Thyroid gland (tissue), 4 donors: ENCODE data around the gene MYO18A. TPM values are rescaled to one million over a fixed set of nuclear protein-coding genes. Genes with fewer than 3 reads are reported as not detected.

Experiments used
- DNase-seq, 2 donors: peaks; one replicate each; pipeline ENCODE4 v3.0.0-alpha.2; 2019
- H3K27ac ChIP-seq, 3 donors: fragments of 200-600 bp; sonication (generic); 1 replicate in 2 of 3; 2 replicates in 1 of 3; pipeline ENCODE4 v1.5.1; 2016 to 2019; ENCODE audit warnings: mild to moderate bottlenecking in 1 of 3, moderate library complexity in 1 of 3
- H3K27me3 ChIP-seq: fragments of 200-600 bp; sonication (generic); one replicate; pipeline ENCODE4 v1.5.1; 2019
- H3K36me3 ChIP-seq, 2 donors: fragments of 200-600 bp; sonication (generic); one replicate each; pipeline ENCODE4 v1.5.1; 2016 to 2019
- H3K4me1 ChIP-seq, 2 donors: fragments of 200-600 bp; sonication (generic); one replicate each; pipeline ENCODE4 v1.5.1; 2017 to 2019
- H3K4me3 ChIP-seq, 3 donors: fragments of 200-600 bp; sonication (generic); replicated peaks in 1 of 3; 1 replicate in 2 of 3; 2 replicates in 1 of 3; pipeline ENCODE4 v1.5.1; 2016; ENCODE audit warnings: mild to moderate bottlenecking in 1 of 3
- H3K9me3 ChIP-seq: fragments of 200-600 bp; sonication (generic); one replicate; pipeline ENCODE4 v1.5.1; 2017
- POLR2A ChIP-seq, 2 donors: fragments of 450-650 bp; IDR thresholded peaks; one replicate each; pipeline ENCODE4 v1.6.1; 2017; ENCODE audit warnings: antibody characterized with exemption in 2 of 2, mild to moderate bottlenecking in 2 of 2, moderate library complexity in 1 of 2
- WGBS, 2 donors: methylation state at CpG; one replicate each; pipeline ENCODE4 v1.1.5; 2017; 5-methylcytosine and 5-hydroxymethylcytosine counted together
- intact Hi-C: fragments of 100-400 bp; cut with DNase I; formaldehyde crosslinking; loops from one replicate; pipeline ENCODE4 v1.15.1; 2023
- total RNA-seq, 4 donors: library from RNA; depleted of rRNA; stranded (reverse); fragments of >200 nt; gene quantifications; one replicate each; pipeline ENCODE4 v1.2.3, GENCODE V29; 2016
- TF ChIP-seq, protein P1 (sequence below), 6 experiments: fragments of 200-600 bp in 3 of 6; fragments of 450-650 bp in 3 of 6; sonication (generic) in 3 of 6; IDR thresholded peaks; one replicate each; pipeline ENCODE4 v1.5.1; 2016 to 2019; ENCODE audit warnings: antibody characterized with exemption in 6 of 6, mild to moderate bottlenecking in 2 of 6, inconsistent platforms in 1 of 6, moderate library complexity in 1 of 6

Gene MYO18A
- total RNA-seq, 4 donors from 2014 or later, result 32.1 to 49.8 (median 40.6) TPM

DNA sequence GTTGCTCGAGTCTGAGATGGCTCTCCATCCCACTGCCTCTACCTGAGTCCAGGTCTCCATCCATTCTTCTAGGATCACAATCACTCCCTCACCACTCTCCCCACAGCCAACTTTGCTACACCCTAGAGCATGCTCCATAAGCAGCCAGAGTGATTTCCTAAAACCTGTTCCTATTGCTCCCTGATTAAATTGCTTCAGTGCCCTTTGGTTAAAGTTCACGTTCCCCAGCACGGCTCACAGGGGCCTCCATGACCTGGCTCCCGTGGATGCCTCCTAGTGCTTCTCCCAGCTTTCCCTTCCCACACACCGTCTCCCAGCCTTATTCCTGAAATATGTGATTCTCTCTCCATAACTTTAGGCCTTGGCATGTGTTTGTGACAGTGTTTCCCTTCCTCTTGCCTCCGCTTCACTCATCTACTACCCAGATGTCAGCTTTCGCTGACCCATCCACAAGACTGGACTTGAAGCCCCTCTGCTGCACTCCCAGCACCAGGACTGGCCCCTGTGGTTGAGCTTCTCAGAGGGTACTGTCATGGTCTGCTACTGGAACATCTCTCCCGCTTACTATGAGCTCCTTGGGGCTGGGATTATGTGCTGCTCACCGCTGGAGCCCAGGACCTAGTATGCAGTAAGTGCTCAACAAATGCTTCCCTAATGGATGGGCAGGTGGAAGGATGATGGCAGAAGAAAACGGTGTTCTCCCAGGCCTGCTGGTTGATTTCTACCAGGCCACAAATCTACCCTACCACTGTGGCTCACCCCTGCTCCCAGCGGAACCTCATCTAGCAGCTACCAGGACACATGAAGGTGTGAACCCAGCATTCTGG lies 17.9 kb downstream of the MYO18A start:
- H3K27me3 ChIP-seq, result no peaks in the 10 kb centered on the region
- WGBS, 2 donors, result 94 to 95% methylated on average over 10 to 11 of the region's 11 CpGs
- DNase-seq, result no peak

DNA sequence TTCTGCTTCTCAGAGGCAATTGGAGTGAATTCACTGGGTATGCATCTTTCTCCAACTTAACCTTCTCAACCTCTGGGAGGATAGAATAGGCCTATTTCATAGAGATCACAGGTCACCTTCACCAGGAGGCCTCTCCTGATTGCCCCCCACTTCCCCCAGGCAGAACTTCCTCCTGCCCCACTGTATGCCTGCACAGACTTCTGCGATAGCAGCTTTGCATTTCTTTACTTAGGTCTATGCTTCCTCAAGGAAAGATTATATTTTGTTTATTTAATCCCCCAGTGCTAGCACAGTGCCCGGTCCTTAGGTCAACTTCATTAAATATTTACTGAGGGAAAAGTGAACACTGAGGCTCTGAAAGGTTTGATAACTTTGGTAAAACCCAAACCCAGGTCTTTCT lies 19.9 kb downstream of the MYO18A start:
- Histone ChIP-seq H3K9me3 (no peaks in the 10 kb centered on the region), H3K4me1 (peaks cover 35 to 59% of the 10 kb centered on the region in 2 donors), H3K36me3 (peaks cover 0 to under 1% of the 10 kb centered on the region in 2 donors), H3K27ac (peak overlapping the region in 1 of 3 donors; percentile 76), H3K27me3 (no peaks in the 10 kb centered on the region), H3K4me3 (no peak overlapping the region)
- 77 to 82% methylated on average over 2 of the region's 2 CpGs for WGBS, 2 donors
- TF ChIP-seq, protein P1, sequence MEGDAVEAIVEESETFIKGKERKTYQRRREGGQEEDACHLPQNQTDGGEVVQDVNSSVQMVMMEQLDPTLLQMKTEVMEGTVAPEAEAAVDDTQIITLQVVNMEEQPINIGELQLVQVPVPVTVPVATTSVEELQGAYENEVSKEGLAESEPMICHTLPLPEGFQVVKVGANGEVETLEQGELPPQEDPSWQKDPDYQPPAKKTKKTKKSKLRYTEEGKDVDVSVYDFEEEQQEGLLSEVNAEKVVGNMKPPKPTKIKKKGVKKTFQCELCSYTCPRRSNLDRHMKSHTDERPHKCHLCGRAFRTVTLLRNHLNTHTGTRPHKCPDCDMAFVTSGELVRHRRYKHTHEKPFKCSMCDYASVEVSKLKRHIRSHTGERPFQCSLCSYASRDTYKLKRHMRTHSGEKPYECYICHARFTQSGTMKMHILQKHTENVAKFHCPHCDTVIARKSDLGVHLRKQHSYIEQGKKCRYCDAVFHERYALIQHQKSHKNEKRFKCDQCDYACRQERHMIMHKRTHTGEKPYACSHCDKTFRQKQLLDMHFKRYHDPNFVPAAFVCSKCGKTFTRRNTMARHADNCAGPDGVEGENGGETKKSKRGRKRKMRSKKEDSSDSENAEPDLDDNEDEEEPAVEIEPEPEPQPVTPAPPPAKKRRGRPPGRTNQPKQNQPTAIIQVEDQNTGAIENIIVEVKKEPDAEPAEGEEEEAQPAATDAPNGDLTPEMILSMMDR (IDR thresholded peaks at IDR 0.05), result no peak
- no peak for TF ChIP-seq POLR2A (IDR thresholded peaks at IDR 0.05)
- intact Hi-C loops, result no loop called here
- DNase-seq, result no peak

More for the DNA sequence above, 17.9 kb downstream of the MYO18A start:
- Histone ChIP-seq H3K4me3 (no peak overlapping the region), H3K27ac (no peak overlapping the region), H3K9me3 (no peaks in the 10 kb centered on the region), H3K4me1 (peaks cover 28 to 41% of the 10 kb centered on the region in 2 donors), H3K36me3 (peaks cover 8 to 12% of the 10 kb centered on the region in 2 donors)
- intact Hi-C loops, result no loop called here
- TF ChIP-seq, protein P1 (IDR thresholded peaks at IDR 0.05), result no peak
- no peak for TF ChIP-seq POLR2A (IDR thresholded peaks at IDR 0.05)

DNA sequence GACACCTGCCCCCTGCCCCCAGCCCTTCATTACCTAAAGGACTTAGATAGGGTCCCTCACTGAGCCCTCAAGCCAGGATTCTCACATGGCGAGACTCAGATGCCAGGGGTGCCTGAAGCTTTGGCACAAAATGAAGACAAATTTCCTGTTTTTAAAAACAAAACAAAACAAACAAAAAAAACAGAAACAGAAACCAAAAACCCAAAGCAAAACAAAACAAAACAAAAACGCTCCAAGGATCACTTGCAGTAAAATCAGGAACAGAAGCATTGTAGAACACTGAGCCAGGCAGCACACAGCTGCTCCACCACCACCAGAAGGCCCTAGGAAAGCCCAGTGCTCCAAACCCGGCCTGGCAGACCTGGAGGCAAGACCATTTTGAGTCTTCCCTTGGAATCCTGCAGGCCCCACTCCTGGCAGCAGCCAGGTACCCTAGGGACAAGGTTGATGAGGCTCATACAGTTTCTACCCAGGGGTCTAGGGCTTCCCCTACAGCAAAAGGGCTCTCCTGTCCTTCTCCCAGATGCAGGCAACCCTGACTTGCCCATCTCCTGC lies 20.8 kb downstream of the MYO18A start:
- peak overlapping the region; percentile 14 to 76 (median 65) for H3K27ac ChIP-seq
- TF ChIP-seq POLR2A (IDR thresholded peaks at IDR 0.05), result no peak
- TF ChIP-seq, protein P1 (IDR thresholded peaks at IDR 0.05), result no peak

DNA sequence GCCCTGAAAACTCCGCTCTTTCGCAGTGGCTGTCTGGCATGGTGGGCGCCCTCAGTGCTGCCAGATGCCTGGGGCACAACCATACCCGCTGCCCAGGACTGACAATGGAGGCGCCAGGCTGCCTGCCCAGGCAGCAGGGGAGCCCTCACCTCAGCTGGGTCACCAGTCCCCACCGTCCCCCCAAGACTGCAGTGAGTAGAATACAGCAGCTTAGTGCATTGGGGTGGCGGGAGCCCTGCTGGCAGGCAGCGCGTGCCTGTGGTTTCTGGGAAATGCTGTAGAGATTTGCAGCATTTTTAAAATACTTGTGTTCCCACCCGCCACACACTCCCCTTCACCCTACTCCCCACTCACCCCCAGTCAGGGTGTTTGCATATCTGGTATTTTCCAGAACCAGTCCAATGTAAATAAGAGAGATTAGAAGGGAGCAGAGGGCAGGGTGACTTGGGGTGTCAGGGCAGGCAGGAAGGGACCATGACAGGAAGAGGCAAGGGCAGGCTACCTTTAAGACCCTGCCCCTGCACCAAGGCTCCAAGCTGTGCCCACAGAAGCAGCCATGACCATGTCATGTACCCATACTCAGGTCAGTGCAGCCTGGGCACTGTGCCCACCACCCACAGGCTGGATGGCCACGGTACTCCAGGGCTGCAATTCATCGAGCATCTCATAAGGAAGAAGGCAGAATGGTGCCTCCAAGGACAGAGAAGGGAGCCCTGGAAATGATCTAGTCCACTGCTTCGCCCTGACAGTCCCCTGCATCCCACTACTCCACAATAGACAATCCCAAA lies 21.5 kb downstream of the MYO18A start:
- WGBS, 2 donors, result 69 to 75% methylated on average over 5 to 8 of the region's 13 CpGs
- H3K4me1 ChIP-seq, result peaks cover 41 to 69% of the 10 kb centered on the region in 2 donors
- DNase-seq, result peak; percentile 63
- no peaks in the 10 kb centered on the region for H3K36me3 ChIP-seq
- peak overlapping the region; percentile 14 to 76 (median 65) for H3K27ac ChIP-seq
- no peaks in the 10 kb centered on the region for H3K9me3 ChIP-seq
- no peak for TF ChIP-seq POLR2A (IDR thresholded peaks at IDR 0.05)
- TF ChIP-seq, protein P1 (IDR thresholded peaks at IDR 0.05), result no peak
- intact Hi-C loops, result no loop called here
- no peaks in the 10 kb centered on the region for H3K27me3 ChIP-seq
- H3K4me3 ChIP-seq, result no peak overlapping the region

More for the DNA sequence above, 20.8 kb downstream of the MYO18A start:
- WGBS, 2 donors, result 35 to 39% methylated on average over 3 of the region's 3 CpGs
- no peak overlapping the region for H3K4me3 ChIP-seq
- H3K4me1 ChIP-seq, result peaks cover 41 to 66% of the 10 kb centered on the region in 2 donors
- H3K27me3 ChIP-seq, result no peaks in the 10 kb centered on the region
- no peak for DNase-seq
- H3K36me3 ChIP-seq, result no peaks in the 10 kb centered on the region
- intact Hi-C loops, result no loop called here
- H3K9me3 ChIP-seq, result no peaks in the 10 kb centered on the region
